ENCODE data around the gene MLX. TPM values are rescaled to one million over a fixed set of nuclear protein-coding genes. Genes with fewer than 3 reads are reported as not detected.

MLX gene
- total RNA-seq, 1 donor from 2014 or later: 59.7 TPM

DNA sequence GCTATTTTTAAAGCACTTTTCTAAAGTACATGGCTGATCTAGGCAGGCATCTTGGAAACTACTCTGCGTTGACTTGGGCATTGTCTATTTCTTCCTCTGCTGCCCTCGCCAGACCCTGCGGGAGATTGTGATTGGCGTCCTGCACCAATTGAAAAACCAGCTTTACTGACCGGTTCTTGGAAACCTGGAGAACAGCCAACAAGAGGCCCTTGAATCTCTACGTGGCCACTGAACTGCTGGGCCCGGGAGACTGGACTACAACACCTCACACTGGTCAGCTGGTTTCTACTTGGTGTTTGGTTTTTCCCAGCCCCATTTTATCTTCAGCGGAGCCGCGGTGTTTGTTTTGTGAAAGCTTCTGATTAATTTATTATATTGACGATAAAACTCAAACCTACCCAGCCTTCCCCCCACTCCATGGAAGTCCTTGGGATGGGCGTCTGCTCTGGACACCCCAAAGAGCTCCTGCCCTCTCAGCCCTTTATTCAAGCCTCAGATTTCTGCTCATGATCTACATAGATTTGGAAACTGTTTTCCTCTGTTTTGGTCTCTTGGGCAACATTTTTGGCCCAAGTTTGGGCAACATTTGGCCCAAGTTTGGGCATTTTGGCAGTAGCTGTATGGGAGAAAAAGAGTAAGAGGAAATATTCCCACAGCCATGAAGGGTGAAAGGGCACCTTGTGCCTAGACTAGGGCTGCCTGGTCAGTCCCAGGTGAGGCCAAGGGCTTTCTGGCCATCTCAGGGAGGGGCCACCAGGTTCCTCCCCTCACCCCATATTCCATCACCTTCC is 4.7 kb downstream of the MLX start:
- intact Hi-C loops (cut with micrococcal nuclease): no loop called here
- peaks cover 24% of the 10 kb centered on the region for H3K4me1 Mint-ChIP-seq
- H3K36me3 Mint-ChIP-seq (ENCODE audit: low read depth): peaks cover 68% of the 10 kb centered on the region
- ChIA-PET CTCF (interaction anchor here (0.8 kb wide), 1 partner anchor 23 kb away, joined by 3 read pairs; no protein-coding TSS in a partner anchor), POLR2A (interaction anchor here (1.3 kb wide), 1 partner anchor 17 kb away, joined by 3 read pairs; no protein-coding TSS in a partner anchor)
- no peak overlapping the region for H3K27ac Mint-ChIP-seq
- ATAC-seq (ENCODE audit: low read depth) (no peak), DNase-seq (no peak)
- H3K27me3 Mint-ChIP-seq: no peaks in the 10 kb centered on the region
- TF ChIP-seq, protein P1, sequence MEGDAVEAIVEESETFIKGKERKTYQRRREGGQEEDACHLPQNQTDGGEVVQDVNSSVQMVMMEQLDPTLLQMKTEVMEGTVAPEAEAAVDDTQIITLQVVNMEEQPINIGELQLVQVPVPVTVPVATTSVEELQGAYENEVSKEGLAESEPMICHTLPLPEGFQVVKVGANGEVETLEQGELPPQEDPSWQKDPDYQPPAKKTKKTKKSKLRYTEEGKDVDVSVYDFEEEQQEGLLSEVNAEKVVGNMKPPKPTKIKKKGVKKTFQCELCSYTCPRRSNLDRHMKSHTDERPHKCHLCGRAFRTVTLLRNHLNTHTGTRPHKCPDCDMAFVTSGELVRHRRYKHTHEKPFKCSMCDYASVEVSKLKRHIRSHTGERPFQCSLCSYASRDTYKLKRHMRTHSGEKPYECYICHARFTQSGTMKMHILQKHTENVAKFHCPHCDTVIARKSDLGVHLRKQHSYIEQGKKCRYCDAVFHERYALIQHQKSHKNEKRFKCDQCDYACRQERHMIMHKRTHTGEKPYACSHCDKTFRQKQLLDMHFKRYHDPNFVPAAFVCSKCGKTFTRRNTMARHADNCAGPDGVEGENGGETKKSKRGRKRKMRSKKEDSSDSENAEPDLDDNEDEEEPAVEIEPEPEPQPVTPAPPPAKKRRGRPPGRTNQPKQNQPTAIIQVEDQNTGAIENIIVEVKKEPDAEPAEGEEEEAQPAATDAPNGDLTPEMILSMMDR (IDR thresholded peaks at IDR 0.05): no peak
- H3K9me3 Mint-ChIP-seq: no peaks in the 10 kb centered on the region
- no peak overlapping the region for H3K4me3 Mint-ChIP-seq

DNA sequence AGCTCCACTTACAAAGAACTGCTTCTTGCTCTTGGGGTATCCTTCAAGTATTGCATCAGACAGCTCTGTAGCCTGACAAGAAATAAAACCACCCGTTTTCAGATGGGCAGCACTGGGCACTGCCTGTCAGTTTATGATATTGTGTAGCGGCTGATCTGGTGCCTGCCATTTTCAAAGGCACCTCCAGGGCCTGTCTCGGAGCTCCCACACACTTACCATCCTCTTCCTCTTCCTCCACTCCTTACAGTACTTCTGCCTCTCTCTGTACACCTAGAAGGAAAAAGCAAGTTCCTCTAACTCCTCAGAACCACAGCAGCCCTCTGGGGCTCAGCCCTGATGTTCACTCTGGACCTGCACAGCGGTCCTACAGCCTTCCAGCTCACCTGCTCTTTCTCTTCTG is 6.2 kb downstream of the MLX start:
- intact Hi-C loops (cut with micrococcal nuclease): no loop called here
- Mint-ChIP-seq H3K27ac (no peak overlapping the region), H3K4me1 (peaks cover 28% of the 10 kb centered on the region), H3K4me3 (no peak overlapping the region), H3K9me3 (no peaks in the 10 kb centered on the region), H3K27me3 (no peaks in the 10 kb centered on the region), H3K36me3 (ENCODE audit: low read depth) (peaks cover 66% of the 10 kb centered on the region)
- CTCF ChIA-PET: no interaction called here
- ATAC-seq (ENCODE audit: low read depth): no peak
- POLR2A ChIA-PET: interaction anchor here (0.6 to 1.1 kb wide), 3 partner anchors 10 to 325 kb away, joined by 3 read pairs; no protein-coding TSS in a partner anchor
- DNase-seq: no peak
- TF ChIP-seq, protein P1 (IDR thresholded peaks at IDR 0.05): no peak

DNA sequence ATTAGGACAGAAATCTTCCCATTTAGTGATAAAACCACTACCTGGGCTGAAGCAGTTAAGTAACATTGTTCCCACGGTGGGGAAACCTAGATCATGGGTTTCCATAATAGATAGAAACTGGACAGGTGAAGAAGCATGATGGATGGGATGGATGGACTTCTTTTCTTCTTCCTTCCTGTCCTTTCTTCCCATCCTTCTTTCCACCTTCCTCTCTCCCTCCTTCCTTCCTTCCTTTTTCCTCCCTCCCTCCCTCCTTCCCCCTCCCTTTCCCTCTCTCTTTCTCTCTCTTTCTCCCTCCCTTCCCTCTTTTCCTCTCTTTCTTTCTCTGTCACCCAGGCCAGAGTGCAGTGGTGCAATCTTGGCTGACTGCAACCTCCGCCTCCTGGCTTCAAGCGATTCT is 7.6 kb downstream of the MLX start:
- CTCF ChIA-PET: interaction anchor here (0.6 kb wide), 1 partner anchor 630 kb away, joined by 3 read pairs; no protein-coding TSS in a partner anchor
- ATAC-seq (ENCODE audit: low read depth) (no peak), DNase-seq (no peak)
- TF ChIP-seq, protein P1 (IDR thresholded peaks at IDR 0.05): no peak
- H3K4me1 Mint-ChIP-seq: peaks cover 36% of the 10 kb centered on the region
- no peak overlapping the region for H3K27ac Mint-ChIP-seq
- H3K4me3 Mint-ChIP-seq: no peak overlapping the region
- intact Hi-C loops (cut with micrococcal nuclease): no loop called here
- H3K36me3 Mint-ChIP-seq (ENCODE audit: low read depth): peaks cover 60% of the 10 kb centered on the region
- no peaks in the 10 kb centered on the region for H3K9me3 Mint-ChIP-seq
- no peaks in the 10 kb centered on the region for H3K27me3 Mint-ChIP-seq
- POLR2A ChIA-PET: no interaction called here

DNA sequence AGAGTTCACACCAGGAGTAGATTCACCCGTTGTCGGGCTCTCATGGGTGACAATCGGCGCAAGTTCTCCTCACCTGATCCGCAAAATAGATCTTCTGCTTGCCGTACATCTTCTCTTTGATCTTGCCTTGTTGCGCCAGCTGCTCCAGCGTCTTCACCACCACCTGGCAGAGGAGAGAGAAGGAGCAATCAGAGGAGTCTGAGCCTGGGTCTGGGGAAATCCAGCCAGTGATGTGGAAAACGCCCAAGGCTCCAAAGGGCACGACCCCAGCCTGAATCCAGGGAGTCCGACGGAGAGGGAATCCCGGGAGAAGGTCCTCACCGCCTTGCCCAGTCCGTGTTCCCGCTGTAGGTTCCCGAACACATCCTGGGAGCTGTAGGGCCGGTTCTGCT is 10.2 kb downstream of the MLX start:
- ATAC-seq (ENCODE audit: low read depth) (no peak), DNase-seq (no peak)
- peaks cover 62% of the 10 kb centered on the region for H3K36me3 Mint-ChIP-seq (ENCODE audit: low read depth)
- peak overlapping the region; percentile 97 for H3K27ac Mint-ChIP-seq
- ChIA-PET CTCF (interaction anchor here (1.7 to 3.6 kb wide), 12 partner anchors 10 to 352 kb away, joined by 5 to 53 read pairs (median 16); partner anchors contain the start of genes BECN1, CNTNAP1, RAMP2 and RETREG3), POLR2A (interaction anchor here (1.4 to 4.6 kb wide), 15 partner anchors 9 to 421 kb away, joined by 4 to 62 read pairs (median 15); partner anchors contain the start of genes BECN1, MLX, NAGLU and PLEKHH3)
- no peaks in the 10 kb centered on the region for H3K9me3 Mint-ChIP-seq
- intact Hi-C loops (cut with micrococcal nuclease): loop anchor here (1.0 kb wide), 2 partner anchors 10 to 15 kb away; partner anchors contain the start of genes COASY and MLX
- peaks cover 38% of the 10 kb centered on the region for H3K4me1 Mint-ChIP-seq
- TF ChIP-seq, protein P1 (IDR thresholded peaks at IDR 0.05): no peak
- peak overlapping the region; percentile 95 for H3K4me3 Mint-ChIP-seq
- no peaks in the 10 kb centered on the region for H3K27me3 Mint-ChIP-seq
